GM19438 (cell line): ENCODE results near the gene KLLN.
A peak's percentile ranks its signal among the peaks of the same experiment; 100 is the strongest.
"Not testable (repeated sequence)": the region's sequence is repeated elsewhere in the genome, so short reads cannot be mapped to it uniquely, and the experiment has no call there.

Source experiments
- ATAC-seq: cut with Tn5 transposase; IDR thresholded peaks from one replicate; pipeline ENCODE4 v1.9.1; 2021; ENCODE audit warnings: low read depth; ENCODE audit not compliant: unreplicated experiment

The KLLN gene

DNA sequence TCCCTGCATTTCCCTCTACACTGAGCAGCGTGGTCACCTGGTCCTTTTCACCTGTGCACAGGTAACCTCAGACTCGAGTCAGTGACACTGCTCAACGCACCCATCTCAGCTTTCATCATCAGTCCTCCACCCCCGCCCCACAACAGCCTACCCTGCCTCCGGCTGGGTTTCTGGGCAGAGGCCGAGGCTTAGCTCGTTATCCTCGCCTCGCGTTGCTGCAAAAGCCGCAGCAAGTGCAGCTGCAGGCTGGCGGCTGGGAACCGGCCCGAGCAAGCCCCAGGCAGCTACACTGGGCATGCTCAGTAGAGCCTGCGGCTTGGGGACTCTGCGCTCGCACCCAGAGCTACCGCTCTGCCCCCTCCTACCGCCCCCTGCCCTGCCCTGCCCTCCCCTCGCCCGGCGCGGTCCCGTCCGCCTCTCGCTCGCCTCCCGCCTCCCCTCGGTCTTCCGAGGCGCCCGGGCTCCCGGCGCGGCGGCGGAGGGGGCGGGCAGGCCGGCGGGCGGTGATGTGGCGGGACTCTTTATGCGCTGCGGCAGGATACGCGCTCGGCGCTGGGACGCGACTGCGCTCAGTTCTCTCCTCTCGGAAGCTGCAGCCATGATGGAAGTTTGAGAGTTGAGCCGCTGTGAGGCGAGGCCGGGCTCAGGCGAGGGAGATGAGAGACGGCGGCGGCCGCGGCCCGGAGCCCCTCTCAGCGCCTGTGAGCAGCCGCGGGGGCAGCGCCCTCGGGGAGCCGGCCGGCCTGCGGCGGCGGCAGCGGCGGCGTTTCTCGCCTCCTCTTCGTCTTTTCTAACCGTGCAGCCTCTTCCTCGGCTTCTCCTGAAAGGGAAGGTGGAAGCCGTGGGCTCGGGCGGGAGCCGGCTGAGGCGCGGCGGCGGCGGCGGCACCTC, at the start of gene KLLN, which contains the start of gene PTEN:
KLLN (minus strand) TSS at position 481 of the 891 bp plus-strand sequence. CDS start 1,046 bp downstream, outside the sequence.
PTEN (plus strand) TSS at position 573 of the 891 bp plus-strand sequence. CDS start 845 bp downstream, outside the sequence.
- ATAC-seq = peak; percentile 31

DNA sequence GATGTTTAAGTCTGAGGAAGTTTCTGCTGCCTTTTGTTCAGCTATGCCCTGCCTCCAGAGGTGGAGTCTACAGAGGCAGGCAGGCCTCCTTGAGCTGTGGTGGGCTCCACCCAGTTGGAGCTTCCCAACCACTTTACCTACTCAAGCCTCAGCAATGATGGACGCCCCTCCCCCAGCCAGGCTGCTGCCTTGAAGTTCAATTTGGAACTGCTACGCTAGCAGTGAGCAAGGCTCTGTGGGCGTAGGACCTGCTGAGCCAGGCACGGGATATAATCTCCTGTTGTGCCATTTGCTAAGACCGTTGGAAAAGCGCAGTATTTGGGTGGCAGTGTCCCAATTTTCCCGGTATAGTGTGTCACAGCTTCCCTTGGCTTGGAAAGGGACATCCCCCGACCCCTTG, 40.1 kb upstream of the KLLN start:
- ATAC-seq = not testable (repeated sequence)

DNA sequence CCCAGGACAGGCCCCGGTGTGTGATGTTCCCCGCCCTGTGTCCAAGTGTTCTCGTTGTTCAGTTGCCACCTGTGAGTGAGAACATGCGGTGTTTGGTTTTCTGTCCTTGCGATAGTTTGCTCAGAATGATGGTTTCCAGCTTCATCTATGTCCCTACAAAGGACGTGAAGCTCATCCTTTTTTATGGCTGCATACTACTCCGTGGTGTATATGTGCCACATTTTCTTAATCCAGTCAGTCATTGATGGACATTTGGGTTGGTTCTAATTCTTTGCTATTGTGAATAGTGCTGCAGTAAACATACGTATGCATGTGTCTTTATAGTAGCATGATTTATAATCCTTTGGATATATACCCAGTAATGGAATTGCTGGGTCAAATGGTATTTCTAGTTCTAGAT, 34.6 kb upstream of the KLLN start:
- not testable (repeated sequence) for ATAC-seq

- ATAC-seq = no peak
Observed at GRCh38 chr10:87896216-87896615, 32.9 kb upstream of the KLLN start.

DNA sequence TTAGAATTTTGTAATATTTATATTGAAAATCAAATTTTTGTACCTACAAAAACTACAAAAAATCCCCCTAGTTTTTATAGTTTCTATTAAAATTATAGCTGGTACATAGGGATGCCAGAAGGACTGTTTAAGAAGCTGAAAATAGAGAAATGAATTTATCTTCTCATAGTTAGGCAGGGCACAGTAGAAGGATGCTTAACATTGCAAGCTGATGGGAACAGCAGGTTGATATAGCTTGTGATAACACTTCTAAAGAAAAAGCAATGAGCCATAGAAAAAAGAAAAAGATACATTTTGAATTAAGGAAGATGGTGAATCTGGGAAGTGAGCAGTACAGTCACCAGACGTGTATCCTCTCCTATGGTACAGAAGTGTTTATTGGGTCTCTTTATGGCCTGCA, 32.1 kb upstream of the KLLN start:
- ATAC-seq = no peak

- no peak for ATAC-seq
Observed at GRCh38 chr10:87887548-87888289, 24.4 kb upstream of the KLLN start.

- no peak for ATAC-seq
Observed at GRCh38 chr10:87887146-87887545, 23.8 kb upstream of the KLLN start.

- no peak for ATAC-seq
Observed at GRCh38 chr10:87886635-87887034, 23.3 kb upstream of the KLLN start.

DNA sequence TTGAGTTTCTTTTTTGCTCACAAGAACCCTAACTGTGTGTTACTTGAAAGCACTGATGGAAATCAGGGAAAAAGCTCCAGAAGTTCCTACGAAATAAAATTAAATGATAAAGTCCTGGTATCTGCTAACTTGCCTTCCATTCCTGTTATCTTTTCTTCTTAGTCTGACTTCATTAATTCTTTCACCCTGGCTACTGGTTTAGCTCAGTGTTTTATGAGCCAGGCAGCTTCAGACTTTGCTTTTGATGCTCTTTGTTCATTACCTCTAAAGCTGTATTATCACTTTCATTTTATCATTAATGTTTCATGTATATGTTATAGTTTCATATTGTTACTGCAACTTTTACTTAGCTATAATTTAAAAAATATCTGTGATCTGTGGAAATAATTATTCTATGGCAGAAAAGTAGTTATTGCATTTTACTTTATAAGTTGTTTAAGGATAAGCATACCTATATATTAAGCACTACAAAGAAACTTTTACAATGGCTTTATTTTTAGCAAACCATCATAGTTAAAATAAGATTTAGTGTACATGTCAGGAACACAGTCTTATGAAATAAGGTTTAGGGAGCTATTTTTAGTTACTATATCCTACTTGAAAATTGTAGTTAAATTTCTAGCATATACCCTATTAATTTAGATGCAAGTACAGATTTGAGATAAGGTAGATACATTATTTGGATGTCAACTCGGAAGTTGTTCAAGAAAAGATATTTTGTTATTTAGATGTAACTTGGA, 19.4 kb upstream of the KLLN start:
- no peak for ATAC-seq

DNA sequence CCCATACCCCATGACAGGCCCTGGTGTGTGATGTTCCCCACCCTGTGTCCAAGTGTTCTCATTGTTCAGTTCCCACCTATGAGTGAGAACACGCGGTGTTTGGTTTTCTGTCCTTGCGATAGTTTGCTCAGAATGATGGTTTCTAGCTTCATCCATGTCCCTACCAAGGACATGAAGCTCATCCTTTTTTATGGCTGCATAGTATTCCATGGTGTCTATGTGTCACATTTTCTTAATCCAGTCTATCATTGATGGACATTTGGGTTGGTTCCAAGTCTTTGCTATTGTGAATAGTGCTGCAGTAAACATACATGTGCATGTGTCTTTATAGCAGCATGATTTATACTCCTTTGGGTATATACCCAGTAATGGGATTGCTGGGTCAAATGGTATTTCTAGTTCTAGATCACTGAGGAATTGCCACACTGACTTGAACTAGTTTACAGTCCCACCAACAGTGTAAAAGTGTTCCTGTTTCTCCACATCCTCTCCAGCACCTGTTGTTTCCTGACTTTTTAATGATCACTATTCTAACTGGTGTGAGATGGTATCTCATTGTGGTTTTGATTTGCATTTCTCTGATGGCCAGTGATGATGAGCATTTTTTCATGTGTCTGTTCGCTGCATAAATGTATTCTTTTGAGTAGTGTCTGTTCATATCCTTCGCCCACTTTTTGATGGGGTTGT, 18.2 kb upstream of the KLLN start:
- not testable (repeated sequence) for ATAC-seq

DNA sequence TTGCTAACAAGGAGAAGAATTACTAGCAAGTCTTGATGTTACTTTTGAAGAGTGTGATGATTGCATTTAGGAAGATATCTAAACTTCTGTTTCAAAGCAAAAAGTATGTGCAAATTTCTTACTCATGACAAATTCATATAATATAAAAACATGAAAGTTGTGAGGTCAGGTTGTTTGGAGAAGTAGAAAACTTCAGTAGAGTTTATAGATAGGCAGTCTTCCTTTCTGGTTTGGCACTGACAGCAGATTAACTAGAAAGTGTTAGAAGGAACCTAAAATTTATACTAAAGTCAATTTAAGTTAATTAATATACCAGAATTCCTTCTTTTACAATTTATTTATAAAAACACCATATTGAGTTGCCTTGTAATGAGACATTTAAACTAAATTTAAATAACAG, 17.0 kb upstream of the KLLN start:
- ATAC-seq = no peak

DNA sequence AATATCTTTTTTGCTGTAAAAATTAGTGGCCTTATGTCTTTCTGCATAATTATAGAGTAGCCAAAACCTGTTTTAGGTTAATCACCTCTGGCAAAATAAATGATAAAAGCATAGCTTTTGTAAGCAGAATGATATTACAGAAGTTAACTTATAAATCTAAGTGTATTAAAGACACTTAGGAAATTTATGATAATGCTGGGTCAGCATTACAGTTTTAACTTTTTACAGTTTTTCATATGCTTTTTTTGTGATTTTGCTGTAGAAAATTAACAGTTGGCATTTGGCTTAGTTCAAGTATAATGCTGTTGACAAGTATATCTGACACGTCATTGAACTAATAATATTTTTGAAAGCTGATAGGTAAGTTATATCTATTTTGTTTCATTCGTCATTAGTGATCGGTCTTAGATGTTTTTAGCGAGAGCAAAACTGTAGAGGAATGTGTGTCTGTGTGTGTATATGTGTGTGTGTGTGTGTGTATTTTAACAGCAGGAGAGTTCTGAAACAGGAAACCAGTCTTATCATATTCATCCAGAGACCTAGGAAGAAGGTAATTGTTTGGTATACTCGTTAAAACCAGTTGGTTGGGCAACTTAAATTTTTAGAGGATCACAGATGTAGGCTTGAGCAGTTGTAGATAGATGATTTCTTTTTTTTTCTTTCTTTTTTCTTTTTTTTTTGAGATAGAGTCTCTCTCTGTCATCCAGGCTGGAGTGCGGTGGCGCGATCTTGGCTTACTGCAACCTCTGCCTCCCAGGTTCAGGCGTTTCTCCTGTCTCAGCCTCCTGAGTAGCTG, 15.5 kb upstream of the KLLN start:
- ATAC-seq = no peak

DNA sequence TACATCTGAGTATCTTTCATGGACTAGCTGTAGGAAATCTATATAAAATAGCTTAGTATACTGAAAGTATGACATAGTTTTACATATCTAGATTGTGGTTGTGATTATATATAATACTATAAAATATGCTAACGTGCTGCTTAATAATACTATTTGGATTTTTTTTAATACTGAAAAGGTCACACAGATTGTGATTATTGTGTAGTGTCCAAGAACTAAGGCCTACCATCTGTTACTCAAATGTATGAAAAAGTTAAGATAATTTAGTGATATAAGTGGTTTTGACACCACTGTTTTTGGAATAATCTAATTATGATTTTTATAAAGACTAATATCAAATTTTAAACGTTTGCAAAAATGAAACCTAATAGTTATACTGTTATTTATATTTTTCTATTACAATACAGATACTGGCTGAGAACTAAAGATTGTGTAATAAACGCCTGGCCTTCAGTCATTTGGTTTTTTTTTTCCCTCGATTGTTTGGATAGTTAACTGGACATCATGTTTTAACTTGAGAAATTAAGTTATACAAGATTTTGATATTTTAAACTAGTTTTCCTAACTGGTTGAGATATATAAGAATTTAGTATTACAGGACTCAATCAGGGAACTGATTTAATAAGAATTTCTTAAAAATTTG, 12.7 kb upstream of the KLLN start:
- no peak for ATAC-seq

GRCh38 chr10:87873656-87874055, 10.3 kb upstream of the KLLN start:
- no peak for ATAC-seq

GRCh38 chr10:87872828-87873227, 9.5 kb upstream of the KLLN start:
- ATAC-seq = no peak

DNA sequence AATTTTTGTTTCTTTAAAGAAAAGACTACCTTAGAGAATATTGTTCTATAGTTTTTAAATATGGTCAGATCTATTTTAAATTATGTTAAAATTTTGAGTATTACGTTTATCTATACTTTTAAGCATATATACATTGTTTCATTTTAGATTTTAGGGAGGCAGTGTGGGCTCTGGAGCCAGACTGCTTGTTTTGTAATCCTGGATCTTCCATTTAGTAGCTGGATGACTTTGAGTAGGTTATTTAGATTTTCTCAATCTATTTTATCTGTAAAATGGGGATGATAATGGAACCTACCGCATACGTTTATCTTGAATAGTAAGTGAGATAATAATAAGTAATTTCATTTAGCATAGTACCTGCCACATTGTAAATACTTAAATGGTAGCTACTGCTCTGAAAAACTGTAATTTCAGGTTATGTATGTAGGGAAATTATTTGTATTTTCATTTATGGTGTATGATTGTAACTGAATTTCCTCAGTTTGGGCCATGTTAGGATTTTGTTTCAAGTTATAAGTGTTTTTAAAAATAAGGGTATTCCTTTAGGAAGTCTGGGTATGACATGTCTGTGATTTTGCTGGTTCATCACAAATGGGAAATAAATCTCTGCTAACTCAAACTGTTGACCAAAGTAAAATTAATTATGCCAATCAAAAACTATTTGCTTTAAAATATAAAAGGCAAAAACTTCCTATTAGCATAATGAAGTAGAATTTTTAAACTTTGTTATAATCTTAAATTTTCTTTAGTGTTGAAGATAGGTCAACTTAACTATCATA, 6.6 kb upstream of the KLLN start:
- ATAC-seq = no peak

GRCh38 chr10:87869139-87869538, 5.8 kb upstream of the KLLN start:
- not testable (repeated sequence) for ATAC-seq

DNA sequence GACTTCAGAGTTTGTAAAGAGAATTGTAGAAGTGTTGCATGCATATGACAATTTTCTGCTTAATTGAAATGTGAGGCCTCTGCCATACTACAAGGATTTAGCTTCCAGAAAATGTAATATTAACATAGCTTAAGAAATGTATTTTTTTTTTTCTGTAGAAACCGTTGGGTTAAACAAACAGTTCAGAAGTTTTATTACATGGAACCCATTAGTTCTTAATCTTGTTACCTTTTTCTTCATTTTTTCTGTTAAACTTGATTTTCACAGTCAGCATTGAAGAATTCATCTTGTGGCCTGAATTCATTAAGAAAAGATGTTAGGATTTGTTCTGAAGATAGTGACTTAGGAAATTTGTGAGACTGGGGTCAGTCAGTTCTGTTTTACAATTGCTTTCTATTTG, 4.9 kb upstream of the KLLN start:
- ATAC-seq = no peak
